HEK293 (cell line): Measurements from ENCODE around the gene UBAC2.

ENCODE experiments used
- CTCF ChIA-PET: fragments of 350-600 bp; formaldehyde crosslinking; extraction: SDS; loops from one replicate; lab custom pipeline; 2021; ENCODE audit warnings: antibody characterized with exemption; lab: Yijun Ruan, JAX
- POLR2A ChIA-PET: fragments of 300-600 bp; formaldehyde crosslinking; extraction: SDS; loops from one replicate; lab custom pipeline; 2020; ENCODE audit warnings: antibody characterized with exemption, inconsistent platforms; lab: Yijun Ruan, JAX
- H3K27ac ChIP-seq: fragments of 200-500 bp; sonication (Bioruptor generic); 2 replicates; pipeline ENCODE4 v1.5.1; 2014; ENCODE audit warnings: low read depth, low read length, control low read depth, inconsistent platforms; ENCODE audit errors: extremely low read depth
- H3K36me3 ChIP-seq, 2 experiments: fragments of 200-500 bp in 1 of 2; sonication (Bioruptor generic) in 1 of 2; 1 replicate in 1 of 2; 2 replicates in 1 of 2; pipeline ENCODE4 v1.5.1; 2014 to 2017; ENCODE audit warnings: inconsistent platforms in 2 of 2, low read length in 2 of 2; ENCODE audit not compliant: control insufficient read depth in 2 of 2, insufficient read depth in 1 of 2
- H3K4me1 ChIP-seq: fragments of 200-500 bp; sonication (Bioruptor generic); 2 replicates; pipeline ENCODE4 v1.5.1; 2014; ENCODE audit warnings: mild to moderate bottlenecking, low read length, inconsistent platforms; ENCODE audit not compliant: control insufficient read depth, insufficient read depth
- H3K4me3 ChIP-seq: 2 replicates; pipeline ENCODE4 v1.5.1; 2011; ENCODE audit warnings: low read depth, mild to moderate bottlenecking, control low read depth, low read length, moderate library complexity
- H3K9me3 ChIP-seq: fragments of 200-500 bp; sonication (Bioruptor generic); 2 replicates; pipeline ENCODE4 v1.5.1; 2014; ENCODE audit warnings: low read depth, low read length, inconsistent platforms; ENCODE audit not compliant: control insufficient read depth, insufficient read depth
- HOXD13 ChIP-seq: sonication (generic); formaldehyde crosslinking; IDR thresholded peaks from 2 replicates; pipeline ENCODE4 v1.8.0; 2022; ENCODE audit warnings: missing genetic modification reagents, borderline replicate concordance
- KLF7 ChIP-seq: fragments of 450-650 bp; formaldehyde crosslinking; IDR thresholded peaks from 2 replicates; pipeline ENCODE4 v1.5.1; 2016; ENCODE audit warnings: missing biosample characterization, missing genetic modification characterization, borderline replicate concordance
- MEIS1 ChIP-seq: sonication (generic); formaldehyde crosslinking; IDR thresholded peaks from 2 replicates; pipeline ENCODE4 v1.8.1; 2022; ENCODE audit warnings: missing genetic modification reagents, mild to moderate bottlenecking, borderline replicate concordance
- MYNN ChIP-seq: fragments of 450-650 bp; formaldehyde crosslinking; IDR thresholded peaks from 2 replicates; pipeline ENCODE4 v1.5.1; 2016; ENCODE audit warnings: missing biosample characterization, missing genetic modification characterization, borderline replicate concordance
- SP2 ChIP-seq: fragments of 450-650 bp; formaldehyde crosslinking; IDR thresholded peaks from 2 replicates; pipeline ENCODE4 v1.5.1; 2016; ENCODE audit warnings: missing biosample characterization, missing genetic modification characterization
- TCF7L2 ChIP-seq: IDR thresholded peaks from 2 replicates; pipeline ENCODE4 v1.6.1; 2011; ENCODE audit warnings: low read depth, mild to moderate bottlenecking, inconsistent platforms, low read length, moderate library complexity, borderline replicate concordance
- ZBTB44 ChIP-seq: fragments of 450-650 bp; IDR thresholded peaks from 2 replicates; pipeline ENCODE4 v1.5.1; 2018; ENCODE audit warnings: missing biosample characterization, mild to moderate bottlenecking, missing genetic modification characterization
- ZFP41 ChIP-seq: fragments of 450-650 bp; formaldehyde crosslinking; IDR thresholded peaks from 2 replicates; pipeline ENCODE4 v1.5.1; 2016; ENCODE audit warnings: missing biosample characterization, missing genetic modification characterization, borderline replicate concordance
- ZNF112 ChIP-seq: fragments of 450-650 bp; formaldehyde crosslinking; IDR thresholded peaks from 2 replicates; pipeline ENCODE4 v1.5.0; 2017; ENCODE audit warnings: missing biosample characterization, missing genetic modification characterization
- ZNF140 ChIP-seq: fragments of 450-650 bp; formaldehyde crosslinking; IDR thresholded peaks from 2 replicates; pipeline ENCODE4 v1.5.1; 2016; ENCODE audit warnings: missing biosample characterization, missing genetic modification characterization
- ZNF155 ChIP-seq: fragments of 450-650 bp; formaldehyde crosslinking; IDR thresholded peaks from 2 replicates; pipeline ENCODE4 v1.5.1; 2016; ENCODE audit warnings: missing biosample characterization, missing genetic modification characterization
- ZNF157 ChIP-seq: fragments of 450-650 bp; formaldehyde crosslinking; IDR thresholded peaks from 2 replicates; pipeline ENCODE4 v1.5.1; 2016; ENCODE audit warnings: missing biosample characterization, missing genetic modification characterization
- ZNF19 ChIP-seq: fragments of 450-650 bp; formaldehyde crosslinking; IDR thresholded peaks from 2 replicates; pipeline ENCODE4; 2016; ENCODE audit warnings: missing biosample characterization, missing genetic modification characterization, low read depth
- ZNF239 ChIP-seq: fragments of 450-650 bp; formaldehyde crosslinking; IDR thresholded peaks from 2 replicates; pipeline ENCODE4 v1.5.1; 2016; ENCODE audit warnings: missing biosample characterization, missing genetic modification characterization
- ZNF350 ChIP-seq: fragments of 450-650 bp; formaldehyde crosslinking; IDR thresholded peaks from 2 replicates; pipeline ENCODE4 v1.5.0; 2017; ENCODE audit warnings: missing biosample characterization, mild to moderate bottlenecking, missing genetic modification characterization
- ZNF398 ChIP-seq: fragments of 450-650 bp; formaldehyde crosslinking; IDR thresholded peaks from 2 replicates; pipeline ENCODE4 v1.5.1; 2017; ENCODE audit warnings: missing biosample characterization, missing genetic modification characterization
- ZNF423 ChIP-seq: fragments of 450-650 bp; formaldehyde crosslinking; IDR thresholded peaks from 2 replicates; pipeline ENCODE4 v1.5.1; 2016; ENCODE audit warnings: missing biosample characterization, missing genetic modification characterization
- ZNF510 ChIP-seq: fragments of 450-650 bp; formaldehyde crosslinking; IDR thresholded peaks from 2 replicates; pipeline ENCODE4 v1.5.1; 2018; ENCODE audit warnings: mild to moderate bottlenecking, missing genetic modification characterization, missing biosample characterization; ENCODE audit not compliant: insufficient replicate concordance
- ZNF544 ChIP-seq: fragments of 450-650 bp; formaldehyde crosslinking; IDR thresholded peaks from 2 replicates; pipeline ENCODE4 v1.5.0; 2017; ENCODE audit warnings: missing biosample characterization, missing genetic modification characterization
- ZNF621 ChIP-seq: fragments of 450-650 bp; formaldehyde crosslinking; IDR thresholded peaks from 2 replicates; pipeline ENCODE4 v1.5.1; 2017; ENCODE audit warnings: missing biosample characterization, missing genetic modification characterization
- TF ChIP-seq, protein P1 (sequence below): fragments of 450-650 bp; formaldehyde crosslinking; IDR thresholded peaks from 2 replicates; pipeline ENCODE4 v1.5.1; 2016; ENCODE audit warnings: missing biosample characterization, missing genetic modification characterization, low read depth
- TF ChIP-seq, protein P2 (sequence below): fragments of 450-650 bp; formaldehyde crosslinking; IDR thresholded peaks from 2 replicates; pipeline ENCODE4 v1.5.1; 2016; ENCODE audit warnings: missing biosample characterization, missing genetic modification characterization

Gene UBAC2

DNA sequence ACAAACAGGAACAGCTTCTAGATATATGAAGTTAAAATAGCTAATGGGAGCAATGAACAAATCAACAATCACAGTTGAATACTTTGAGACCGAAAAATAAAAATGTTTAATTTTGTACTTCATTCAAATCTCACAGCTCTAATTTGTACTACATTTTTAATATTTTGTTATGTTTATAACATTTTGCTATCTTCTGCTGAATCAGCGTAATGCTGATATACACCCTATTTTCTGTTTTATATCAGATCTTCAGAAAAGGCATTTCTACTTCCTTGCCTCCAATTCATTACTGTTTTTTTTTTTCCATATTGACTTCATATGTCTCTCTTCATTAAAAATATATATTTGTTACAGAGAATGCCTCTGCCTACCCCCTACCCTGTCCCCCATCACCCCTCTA lies 134.4 kb downstream of the UBAC2 start (continued):
- TF ChIP-seq ZNF350 (tag by site-specific recombination) (no peak), MYNN (tag by site-specific recombination) (no peak), ZNF19 (tag by site-specific recombination) (no peak), ZNF155 (tag by site-specific recombination) (no peak), KLF7 (tag by site-specific recombination) (no peak), ZFP41 (tag by site-specific recombination) (no peak), ZNF112 (tag by site-specific recombination) (no peak)

DNA sequence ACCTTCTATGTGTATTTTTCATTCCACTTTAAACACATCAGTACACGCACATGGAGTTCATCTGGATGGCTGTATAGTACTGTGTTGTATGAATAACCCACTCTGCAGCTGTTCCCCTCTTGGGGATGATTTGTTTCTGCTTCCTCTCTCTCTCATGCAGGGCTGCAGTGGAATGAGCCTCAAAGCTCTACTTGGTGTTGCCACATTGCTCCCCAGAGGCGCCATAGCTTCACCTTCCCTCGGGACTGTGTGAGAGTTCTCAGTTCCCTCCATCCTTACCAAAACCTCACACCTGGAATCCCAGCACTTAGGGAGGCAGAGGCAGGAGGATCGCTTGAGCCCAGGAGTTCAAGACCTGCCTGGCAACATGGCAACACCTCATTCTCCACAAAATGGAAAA lies 134.9 kb downstream of the UBAC2 start:
- H3K27ac ChIP-seq, result no peak overlapping the region
- no peak overlapping the region for H3K4me3 ChIP-seq
- no peaks in the 10 kb centered on the region for H3K9me3 ChIP-seq
- ChIA-PET POLR2A (no interaction called here), CTCF (interaction anchor here (1.1 kb wide), 1 partner anchor 69 kb away, joined by 3 read pairs; no protein-coding TSS in a partner anchor)
- peaks cover 0 to 5% of the 10 kb centered on the region in 2 experiments; a peak in 1 of 3 replicates for H3K36me3 ChIP-seq
- TF ChIP-seq ZNF239 (tag by site-specific recombination), result no peak
- no peak for TF ChIP-seq ZBTB44
- H3K4me1 ChIP-seq, result no peaks in the 10 kb centered on the region; the same call in 1 of the 2 replicates

- Histone ChIP-seq H3K9me3 (no peaks in the 10 kb centered on the region), H3K4me1 (no peaks in the 10 kb centered on the region; the same call in 1 of the 2 replicates), H3K4me3 (no peak overlapping the region), H3K36me3 (peaks cover 0 to 26% of the 10 kb centered on the region in 2 experiments; a peak in 1 of 3 replicates), H3K27ac (no peak overlapping the region)
- POLR2A ChIA-PET, result no interaction called here
- CTCF ChIA-PET, result no interaction called here
- no peak for TF ChIP-seq TCF7L2
- no peak for TF ChIP-seq ZNF544 (tag by site-specific recombination)
- no peak for TF ChIP-seq SP2 (tag by site-specific recombination)
- TF ChIP-seq, protein P1, sequence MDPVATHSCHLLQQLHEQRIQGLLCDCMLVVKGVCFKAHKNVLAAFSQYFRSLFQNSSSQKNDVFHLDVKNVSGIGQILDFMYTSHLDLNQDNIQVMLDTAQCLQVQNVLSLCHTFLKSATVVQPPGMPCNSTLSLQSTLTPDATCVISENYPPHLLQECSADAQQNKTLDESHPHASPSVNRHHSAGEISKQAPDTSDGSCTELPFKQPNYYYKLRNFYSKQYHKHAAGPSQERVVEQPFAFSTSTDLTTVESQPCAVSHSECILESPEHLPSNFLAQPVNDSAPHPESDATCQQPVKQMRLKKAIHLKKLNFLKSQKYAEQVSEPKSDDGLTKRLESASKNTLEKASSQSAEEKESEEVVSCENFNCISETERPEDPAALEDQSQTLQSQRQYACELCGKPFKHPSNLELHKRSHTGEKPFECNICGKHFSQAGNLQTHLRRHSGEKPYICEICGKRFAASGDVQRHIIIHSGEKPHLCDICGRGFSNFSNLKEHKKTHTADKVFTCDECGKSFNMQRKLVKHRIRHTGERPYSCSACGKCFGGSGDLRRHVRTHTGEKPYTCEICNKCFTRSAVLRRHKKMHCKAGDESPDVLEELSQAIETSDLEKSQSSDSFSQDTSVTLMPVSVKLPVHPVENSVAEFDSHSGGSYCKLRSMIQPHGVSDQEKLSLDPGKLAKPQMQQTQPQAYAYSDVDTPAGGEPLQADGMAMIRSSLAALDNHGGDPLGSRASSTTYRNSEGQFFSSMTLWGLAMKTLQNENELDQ (tag by site-specific recombination), result no peak
Observed at GRCh38 chr13:99339230-99339721, 138.6 kb downstream of the UBAC2 start.

DNA sequence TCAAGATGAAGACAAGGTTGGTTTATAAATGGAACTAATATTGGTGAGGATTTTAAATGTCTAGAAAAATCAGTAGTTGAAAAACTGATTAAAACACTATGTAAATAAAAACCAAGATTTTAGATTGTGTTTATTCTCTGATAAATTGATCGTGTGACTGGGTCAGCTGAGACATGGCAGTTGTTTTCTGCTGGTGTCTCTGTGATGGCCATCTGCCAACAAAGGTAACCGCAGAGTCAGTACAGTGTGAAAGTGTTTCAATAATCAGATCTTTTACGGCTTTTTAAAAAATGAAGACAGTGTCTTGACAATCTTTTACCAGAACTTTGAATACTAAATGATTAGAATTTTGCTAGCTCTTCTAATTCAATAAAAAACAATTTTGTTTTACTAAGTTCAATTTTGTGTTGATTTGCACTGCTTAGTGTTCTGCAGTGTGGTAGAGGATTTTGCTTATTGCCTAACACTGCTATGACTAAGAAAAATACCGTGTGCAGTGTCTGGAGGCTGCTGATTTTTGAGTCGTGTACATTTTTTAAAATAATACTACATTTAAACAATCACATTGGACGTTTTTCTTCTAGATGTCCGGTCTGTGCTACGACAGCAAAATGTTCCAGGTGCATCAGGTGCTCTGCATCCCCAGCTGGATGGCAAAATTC lies 139.2 kb downstream of the UBAC2 start:
- Histone ChIP-seq H3K36me3 (peaks cover 0 to 28% of the 10 kb centered on the region in 2 experiments; a peak in 1 of 3 replicates), H3K4me1 (no peaks in the 10 kb centered on the region; the same call in 1 of the 2 replicates), H3K27ac (no peak overlapping the region), H3K9me3 (no peaks in the 10 kb centered on the region), H3K4me3 (no peak overlapping the region)
- CTCF ChIA-PET, result no interaction called here
- POLR2A ChIA-PET, result no interaction called here
- no peak for TF ChIP-seq ZNF621 (tag by site-specific recombination)
- TF ChIP-seq ZNF398 (tag by site-specific recombination), result no peak
- no peak for TF ChIP-seq MEIS1 (CRISPR knock-in tag)
- no peak for TF ChIP-seq ZNF140 (tag by site-specific recombination)
- TF ChIP-seq HOXD13 (CRISPR knock-in tag), result no peak
- TF ChIP-seq ZNF157, result no peak
- TF ChIP-seq ZNF510 (tag by site-specific recombination), result no peak
- no peak for TF ChIP-seq ZNF423
- TF ChIP-seq, protein P2, sequence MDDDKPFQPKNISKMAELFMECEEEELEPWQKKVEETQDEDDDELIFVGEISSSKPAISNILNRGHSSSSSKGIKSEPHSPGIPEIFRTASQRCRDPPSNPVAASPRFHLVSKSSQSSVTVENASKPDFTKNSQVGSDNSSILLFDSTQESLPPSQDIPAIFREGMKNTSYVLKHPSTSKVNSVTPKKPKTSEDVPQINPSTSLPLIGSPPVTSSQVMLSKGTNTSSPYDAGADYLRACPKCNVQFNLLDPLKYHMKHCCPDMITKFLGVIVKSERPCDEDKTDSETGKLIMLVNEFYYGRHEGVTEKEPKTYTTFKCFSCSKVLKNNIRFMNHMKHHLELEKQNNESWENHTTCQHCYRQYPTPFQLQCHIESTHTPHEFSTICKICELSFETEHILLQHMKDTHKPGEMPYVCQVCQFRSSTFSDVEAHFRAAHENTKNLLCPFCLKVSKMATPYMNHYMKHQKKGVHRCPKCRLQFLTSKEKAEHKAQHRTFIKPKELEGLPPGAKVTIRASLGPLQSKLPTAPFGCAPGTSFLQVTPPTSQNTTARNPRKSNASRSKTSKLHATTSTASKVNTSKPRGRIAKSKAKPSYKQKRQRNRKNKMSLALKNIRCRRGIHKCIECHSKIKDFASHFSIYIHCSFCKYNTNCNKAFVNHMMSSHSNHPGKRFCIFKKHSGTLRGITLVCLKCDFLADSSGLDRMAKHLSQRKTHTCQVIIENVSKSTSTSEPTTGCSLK, result no peak
